ENCODE measurements around the gene SLC26A1.
"Not testable (repeated sequence)": the region's sequence is repeated elsewhere in the genome, so short reads cannot be mapped to it uniquely, and the experiment has no call there.

The SLC26A1 gene

GRCh38 chr4:986428-986878 is 6.8 kb downstream of the SLC26A1 start:
- H3K9me3 ChIP-seq (ENCODE audit: control insufficient read depth, insufficient read depth, low read length), result no peaks in the 10 kb centered on the region
- H3K4me1 ChIP-seq (ENCODE audit: control insufficient read depth, insufficient read depth, low read length), result peaks cover 9% of the 10 kb centered on the region; the same call in 1 of the 2 replicates
- H3K36me3 ChIP-seq (ENCODE audit: control insufficient read depth, insufficient read depth, low read length), result no peaks in the 10 kb centered on the region
- no peak overlapping the region for H3K9ac ChIP-seq (ENCODE audit: low read depth, low read length)
- H3K27me3 ChIP-seq (ENCODE audit: control insufficient read depth, insufficient read depth, low read length), result peaks cover 14% of the 10 kb centered on the region
- H3K27ac ChIP-seq (ENCODE audit: low read depth, low read length), result no peak overlapping the region
- H3K4me3 ChIP-seq (ENCODE audit: low read depth, low read length), result peak overlapping the region; percentile 60

DNA sequence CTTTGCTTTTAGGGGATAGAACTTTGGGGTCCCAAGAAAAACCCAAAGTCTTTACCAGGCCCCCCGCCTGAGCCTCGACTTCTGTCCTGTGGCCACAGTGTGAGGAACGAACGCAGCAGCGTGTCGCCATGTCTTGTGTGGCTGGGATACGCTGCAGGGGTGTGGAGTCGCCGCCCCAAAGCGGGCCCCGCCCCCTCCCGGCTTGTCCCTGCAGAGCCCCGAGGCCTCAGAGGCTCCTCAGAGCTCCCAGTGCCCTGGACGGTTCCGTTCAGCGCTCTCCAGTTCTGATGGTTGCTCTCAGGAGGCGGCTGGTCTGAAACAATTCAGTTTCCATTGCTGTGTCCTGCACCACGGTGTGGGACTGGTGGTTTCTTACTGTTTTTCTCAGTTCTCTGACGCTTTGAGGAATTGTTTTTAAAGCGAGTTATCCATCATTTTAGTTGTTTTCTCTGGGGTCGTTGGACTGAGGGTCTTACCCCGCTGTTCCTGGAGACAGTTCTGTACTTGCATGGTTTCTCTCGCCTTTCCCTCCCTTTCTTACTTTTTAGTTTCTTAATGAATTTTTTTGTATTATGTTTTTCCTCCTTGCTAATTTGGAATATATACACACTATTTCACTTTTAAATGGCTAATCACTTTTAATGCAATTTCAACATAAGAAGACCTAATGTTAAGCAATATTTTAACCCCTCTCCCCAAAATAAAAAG is 7.9 kb downstream of the SLC26A1 start:
- no peak overlapping the region for H3K9ac ChIP-seq (ENCODE audit: low read depth, low read length)
- peak overlapping the region; percentile 46; the same call in 1 of the 2 replicates for H3K4me3 ChIP-seq (ENCODE audit: low read depth, low read length)
- H3K4me1 ChIP-seq (ENCODE audit: control insufficient read depth, insufficient read depth, low read length), result peaks cover 9% of the 10 kb centered on the region; the same call in 1 of the 2 replicates
- H3K9me3 ChIP-seq (ENCODE audit: control insufficient read depth, insufficient read depth, low read length), result no peaks in the 10 kb centered on the region
- peaks cover 14% of the 10 kb centered on the region for H3K27me3 ChIP-seq (ENCODE audit: control insufficient read depth, insufficient read depth, low read length)
- no peaks in the 10 kb centered on the region for H3K36me3 ChIP-seq (ENCODE audit: control insufficient read depth, insufficient read depth, low read length)
- H3K27ac ChIP-seq (ENCODE audit: low read depth, low read length), result no peak overlapping the region

DNA sequence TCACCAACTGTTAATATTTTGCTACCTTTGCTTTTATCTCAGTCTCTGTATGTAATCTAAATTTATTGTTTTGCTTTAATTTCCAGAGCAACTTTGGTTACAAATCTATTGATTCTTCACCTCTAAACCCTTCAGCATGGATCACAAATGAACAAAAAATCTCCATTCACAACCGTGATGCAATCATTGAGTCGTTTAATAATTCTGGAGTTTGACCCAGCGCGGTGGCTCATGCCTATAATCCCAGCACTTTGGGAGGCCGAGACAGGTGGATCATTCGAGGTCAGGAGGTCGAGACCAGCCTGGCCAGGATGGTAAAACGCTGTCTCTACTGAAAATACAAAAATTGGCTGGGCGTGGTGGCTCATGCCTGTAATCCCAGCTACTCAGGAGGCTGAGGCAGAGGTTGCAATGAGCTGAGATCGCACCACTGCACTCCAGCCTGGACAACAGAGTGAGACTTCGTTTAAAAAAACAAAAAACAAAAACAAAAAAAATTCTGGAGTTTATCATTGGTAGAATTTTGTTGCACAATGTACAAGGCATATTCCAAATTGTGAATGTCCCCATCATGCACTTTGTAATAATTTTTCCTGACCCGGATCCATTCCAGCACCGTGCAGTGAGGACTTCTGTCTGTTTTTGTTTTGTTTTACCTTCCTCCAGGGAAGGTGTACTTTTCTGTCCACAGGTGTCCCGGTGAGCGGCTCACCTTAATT is 8.7 kb downstream of the SLC26A1 start:
- H3K9ac ChIP-seq (ENCODE audit: low read depth, low read length), result no peak overlapping the region

GRCh38 chr4:982814-983213 is 10.4 kb downstream of the SLC26A1 start:
- H3K27ac ChIP-seq (ENCODE audit: low read depth, low read length), result no peak overlapping the region
- peaks cover 14% of the 10 kb centered on the region for H3K27me3 ChIP-seq (ENCODE audit: control insufficient read depth, insufficient read depth, low read length)
- no peak overlapping the region for H3K9ac ChIP-seq (ENCODE audit: low read depth, low read length)
- H3K36me3 ChIP-seq (ENCODE audit: control insufficient read depth, insufficient read depth, low read length), result no peaks in the 10 kb centered on the region
- H3K9me3 ChIP-seq (ENCODE audit: control insufficient read depth, insufficient read depth, low read length), result no peaks in the 10 kb centered on the region
- no peak overlapping the region for H3K4me3 ChIP-seq (ENCODE audit: low read depth, low read length)
- H3K4me1 ChIP-seq (ENCODE audit: control insufficient read depth, insufficient read depth, low read length), result peaks cover 9% of the 10 kb centered on the region; the same call in 1 of the 2 replicates

More for the DNA sequence above, 8.7 kb downstream of the SLC26A1 start:
- Histone ChIP-seq H3K27me3 (ENCODE audit: control insufficient read depth, insufficient read depth, low read length) (peaks cover 14% of the 10 kb centered on the region), H3K9me3 (ENCODE audit: control insufficient read depth, insufficient read depth, low read length) (no peaks in the 10 kb centered on the region), H3K4me3 (ENCODE audit: low read depth, low read length) (peak overlapping the region; percentile 46; the same call in 1 of the 2 replicates), H3K4me1 (ENCODE audit: control insufficient read depth, insufficient read depth, low read length) (peaks cover 9% of the 10 kb centered on the region; the same call in 1 of the 2 replicates), H3K36me3 (ENCODE audit: control insufficient read depth, insufficient read depth, low read length) (no peaks in the 10 kb centered on the region), H3K27ac (ENCODE audit: low read depth, low read length) (no peak overlapping the region)

GRCh38 chr4:982291-982690 is 10.9 kb downstream of the SLC26A1 start:
- Histone ChIP-seq H3K27me3 (ENCODE audit: control insufficient read depth, insufficient read depth, low read length) (peaks cover 14% of the 10 kb centered on the region), H3K27ac (ENCODE audit: low read depth, low read length) (no peak overlapping the region), H3K9me3 (ENCODE audit: control insufficient read depth, insufficient read depth, low read length) (no peaks in the 10 kb centered on the region), H3K36me3 (ENCODE audit: control insufficient read depth, insufficient read depth, low read length) (no peaks in the 10 kb centered on the region), H3K9ac (ENCODE audit: low read depth, low read length) (no peak overlapping the region), H3K4me1 (ENCODE audit: control insufficient read depth, insufficient read depth, low read length) (peaks cover 9% of the 10 kb centered on the region; the same call in 1 of the 2 replicates), H3K4me3 (ENCODE audit: low read depth, low read length) (no peak overlapping the region)

DNA sequence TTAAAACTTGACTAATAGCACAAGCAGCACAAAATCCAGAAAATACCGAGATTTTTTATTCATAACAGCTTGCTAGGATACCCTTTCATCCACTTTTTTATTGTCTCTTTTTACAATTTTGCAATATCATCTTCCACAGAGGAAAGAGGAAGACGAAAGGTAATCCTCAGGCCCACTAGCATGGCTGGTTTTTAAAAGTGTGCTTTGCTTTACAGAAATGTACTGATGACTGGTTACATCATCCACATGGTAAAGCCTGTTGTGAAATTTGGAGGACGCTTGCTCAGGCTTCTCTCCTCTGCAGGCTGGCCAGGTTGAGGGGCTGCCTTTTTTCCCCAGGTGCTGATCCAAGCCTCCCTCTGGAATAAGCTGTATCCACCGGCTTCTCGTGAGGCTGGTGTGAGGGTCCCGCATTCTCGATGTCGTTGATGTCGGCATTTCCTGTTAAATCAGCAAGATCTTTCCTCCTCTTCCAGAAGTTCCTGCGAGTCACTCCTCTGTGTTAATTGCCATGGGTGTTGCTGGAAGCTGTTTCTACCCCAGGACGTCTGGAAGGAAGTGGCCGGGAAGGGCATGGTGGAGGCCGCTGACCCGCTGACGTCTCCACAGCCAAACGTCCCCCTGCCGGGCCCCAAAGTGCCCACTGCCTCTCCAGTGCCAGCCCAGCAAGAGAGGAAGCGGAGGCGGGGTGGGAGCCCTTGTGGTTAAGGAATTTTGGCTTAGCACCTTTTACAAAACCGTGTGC is 14.1 kb downstream of the SLC26A1 start:
- no peaks in the 10 kb centered on the region for H3K4me1 ChIP-seq (ENCODE audit: control insufficient read depth, insufficient read depth, low read length)
- H3K4me3 ChIP-seq (ENCODE audit: low read depth, low read length), result no peak overlapping the region
- no peaks in the 10 kb centered on the region for H3K36me3 ChIP-seq (ENCODE audit: control insufficient read depth, insufficient read depth, low read length)
- no peak overlapping the region for H3K27ac ChIP-seq (ENCODE audit: low read depth, low read length)
- peaks cover 7% of the 10 kb centered on the region; the same call in 1 of the 2 replicates for H3K27me3 ChIP-seq (ENCODE audit: control insufficient read depth, insufficient read depth, low read length)
- no peak overlapping the region for H3K9ac ChIP-seq (ENCODE audit: low read depth, low read length)
- H3K9me3 ChIP-seq (ENCODE audit: control insufficient read depth, insufficient read depth, low read length), result no peaks in the 10 kb centered on the region

GRCh38 chr4:976016-976415 is 17.2 kb downstream of the SLC26A1 start:
- not testable (repeated sequence) for H3K4me1 ChIP-seq (ENCODE audit: control insufficient read depth, insufficient read depth, low read length); H3K9me3 ChIP-seq (ENCODE audit: control insufficient read depth, insufficient read depth, low read length)

GRCh38 chr4:974668-975067 is 18.5 kb downstream of the SLC26A1 start:
- no peak overlapping the region for H3K9ac ChIP-seq (ENCODE audit: low read depth, low read length)
- peaks cover 22% of the 10 kb centered on the region for H3K27me3 ChIP-seq (ENCODE audit: control insufficient read depth, insufficient read depth, low read length)
- no peaks in the 10 kb centered on the region for H3K4me1 ChIP-seq (ENCODE audit: control insufficient read depth, insufficient read depth, low read length)
- H3K36me3 ChIP-seq (ENCODE audit: control insufficient read depth, insufficient read depth, low read length), result no peaks in the 10 kb centered on the region
- no peaks in the 10 kb centered on the region for H3K9me3 ChIP-seq (ENCODE audit: control insufficient read depth, insufficient read depth, low read length)
- H3K4me3 ChIP-seq (ENCODE audit: low read depth, low read length), result no peak overlapping the region
- H3K27ac ChIP-seq (ENCODE audit: low read depth, low read length), result no peak overlapping the region

More at GRCh38 chr4:976016-976415, 17.2 kb downstream of the SLC26A1 start:
- not testable (repeated sequence) for H3K36me3 ChIP-seq (ENCODE audit: control insufficient read depth, insufficient read depth, low read length); H3K27ac ChIP-seq (ENCODE audit: low read depth, low read length); H3K9ac ChIP-seq (ENCODE audit: low read depth, low read length); H3K4me3 ChIP-seq (ENCODE audit: low read depth, low read length)
- H3K27me3 ChIP-seq (ENCODE audit: control insufficient read depth, insufficient read depth, low read length), result peaks cover 22% of the 10 kb centered on the region

GRCh38 chr4:973431-974397 is 19.5 kb downstream of the SLC26A1 start, which contains the start of gene DGKQ:
DGKQ (minus strand) TSS chr4:973569; CDS start chr4:973482, 87 bp downstream.
- Histone ChIP-seq H3K27me3 (ENCODE audit: control insufficient read depth, insufficient read depth, low read length) (peaks cover 22% of the 10 kb centered on the region), H3K4me3 (ENCODE audit: low read depth, low read length) (peak within 1 kb of the TSS; percentile 77), H3K9me3 (ENCODE audit: control insufficient read depth, insufficient read depth, low read length) (no peaks in the 10 kb centered on the region), H3K4me1 (ENCODE audit: control insufficient read depth, insufficient read depth, low read length) (no peaks in the 10 kb centered on the region), H3K27ac (ENCODE audit: low read depth, low read length) (no peak within 1 kb of the TSS), H3K36me3 (ENCODE audit: control insufficient read depth, insufficient read depth, low read length) (no peaks in the 10 kb centered on the region), H3K9ac (ENCODE audit: low read depth, low read length) (no peak within 1 kb of the TSS)

All from HUES48 (cell line).